ENCODE data around the gene TAOK3.

The TAOK3 gene

GRCh38 chr12:118185602-118186397 is 186.9 kb downstream of the TAOK3 start:
- H3K27ac Mint-ChIP-seq, result peak overlapping the region in 1 of 3 experiments; percentile 49
- no peaks in the 10 kb centered on the region for H3K9me3 Mint-ChIP-seq
- peaks cover 63% of the 10 kb centered on the region for H3K4me1 Mint-ChIP-seq
- H3K4me3 Mint-ChIP-seq, result peak overlapping the region in 1 of 3 experiments; percentile 26
- TF ChIP-seq CTCF (IDR thresholded peaks at IDR 0.05; ENCODE audit: unreplicated experiment in 3 of 3), result no peak
- no peaks in the 10 kb centered on the region for H3K27me3 Mint-ChIP-seq (ENCODE audit: low read depth)
- H3K36me3 Mint-ChIP-seq (ENCODE audit: low read depth), result peaks cover 8% of the 10 kb centered on the region

DNA sequence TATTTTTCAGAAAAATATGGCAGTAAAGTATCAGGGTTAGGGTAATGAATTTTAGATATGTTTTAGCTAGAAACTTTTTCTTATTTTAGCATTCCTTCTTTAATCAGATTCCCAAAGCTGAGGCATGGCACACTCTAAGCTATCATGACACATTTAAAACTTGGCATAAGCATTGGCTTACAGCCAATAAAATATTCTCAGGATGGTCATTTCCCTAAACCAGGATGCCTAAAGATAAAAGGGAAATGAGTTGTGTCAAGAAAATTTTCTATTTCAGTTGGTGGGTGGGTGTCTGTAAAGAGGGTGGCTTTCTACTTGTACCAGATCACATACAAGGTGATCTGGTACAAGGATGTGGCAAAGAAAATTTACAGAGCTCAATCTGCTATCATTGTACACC is 189.0 kb downstream of the TAOK3 start:
- Mint-ChIP-seq H3K4me3 (no peak overlapping the region), H3K27ac (peak overlapping the region in 1 of 3 experiments; percentile 73), H3K27me3 (ENCODE audit: low read depth) (no peaks in the 10 kb centered on the region), H3K4me1 (peaks cover 42% of the 10 kb centered on the region), H3K36me3 (ENCODE audit: low read depth) (peaks cover 13% of the 10 kb centered on the region), H3K9me3 (no peaks in the 10 kb centered on the region)
- TF ChIP-seq CTCF (IDR thresholded peaks at IDR 0.05; ENCODE audit: unreplicated experiment in 3 of 3), result no peak

DNA sequence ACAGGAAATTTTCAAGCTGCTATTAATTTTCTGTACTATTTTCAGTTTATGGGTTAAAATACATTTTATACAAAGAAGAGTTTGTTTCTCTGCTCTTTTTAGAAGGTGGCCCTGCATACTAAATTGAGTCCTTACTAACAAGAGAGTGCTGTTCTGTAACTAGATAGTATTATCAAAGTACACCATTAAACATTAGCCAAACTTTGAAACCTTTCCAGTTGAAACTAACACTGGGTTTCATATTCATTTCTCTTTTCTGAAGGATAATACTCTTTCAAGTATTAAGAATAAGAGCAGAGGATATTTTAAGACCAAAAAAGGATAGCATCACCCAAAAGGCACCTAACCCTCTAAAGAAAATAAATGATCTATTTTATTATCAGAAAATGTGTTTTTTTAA is 189.6 kb downstream of the TAOK3 start:
- no peaks in the 10 kb centered on the region for H3K27me3 Mint-ChIP-seq (ENCODE audit: low read depth)
- peaks cover 36% of the 10 kb centered on the region for H3K4me1 Mint-ChIP-seq
- TF ChIP-seq CTCF (IDR thresholded peaks at IDR 0.05; ENCODE audit: unreplicated experiment in 3 of 3), result no peak
- peak overlapping the region; percentile 19 to 73 (median 20) for H3K27ac Mint-ChIP-seq
- H3K4me3 Mint-ChIP-seq, result no peak overlapping the region
- H3K36me3 Mint-ChIP-seq (ENCODE audit: low read depth), result peaks cover 15% of the 10 kb centered on the region
- no peaks in the 10 kb centered on the region for H3K9me3 Mint-ChIP-seq

DNA sequence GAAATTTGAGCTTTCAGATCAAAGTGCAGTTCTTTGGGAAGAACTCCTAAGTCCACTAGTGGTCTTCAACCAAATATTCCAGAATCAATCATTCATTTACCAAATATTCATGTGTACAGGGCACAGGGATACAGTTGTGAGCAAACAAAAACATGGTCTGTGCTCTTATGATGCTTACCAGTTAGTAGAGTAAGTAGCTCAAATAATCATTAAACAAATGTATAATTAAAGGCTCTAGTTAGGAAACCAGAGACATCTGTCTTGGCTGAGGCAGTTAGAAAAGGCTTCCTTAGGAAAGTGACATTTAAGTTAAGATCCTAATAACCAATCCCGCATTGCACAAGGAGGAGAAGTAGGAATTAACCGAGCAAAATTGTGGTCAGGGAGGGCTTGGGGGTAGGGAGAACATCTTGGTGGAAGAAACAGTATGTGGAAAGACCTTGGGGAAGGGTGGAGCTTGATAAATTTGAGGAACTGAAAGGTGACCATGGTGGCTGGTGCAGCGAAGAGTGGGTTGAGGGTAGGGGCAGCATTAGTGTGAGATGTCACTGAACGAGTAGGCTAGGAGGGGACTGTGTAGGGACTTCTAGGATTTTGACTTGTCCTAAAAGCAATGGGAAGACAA is 196.8 kb downstream of the TAOK3 start:
- H3K27ac Mint-ChIP-seq, result no peak overlapping the region
- H3K9me3 Mint-ChIP-seq, result no peaks in the 10 kb centered on the region
- no peak overlapping the region for H3K4me3 Mint-ChIP-seq
- TF ChIP-seq CTCF (IDR thresholded peaks at IDR 0.05; ENCODE audit: unreplicated experiment in 3 of 3), result no peak
- H3K4me1 Mint-ChIP-seq, result no peaks in the 10 kb centered on the region
- no peaks in the 10 kb centered on the region for H3K27me3 Mint-ChIP-seq (ENCODE audit: low read depth)
- H3K36me3 Mint-ChIP-seq (ENCODE audit: low read depth), result peaks cover 47% of the 10 kb centered on the region

DNA sequence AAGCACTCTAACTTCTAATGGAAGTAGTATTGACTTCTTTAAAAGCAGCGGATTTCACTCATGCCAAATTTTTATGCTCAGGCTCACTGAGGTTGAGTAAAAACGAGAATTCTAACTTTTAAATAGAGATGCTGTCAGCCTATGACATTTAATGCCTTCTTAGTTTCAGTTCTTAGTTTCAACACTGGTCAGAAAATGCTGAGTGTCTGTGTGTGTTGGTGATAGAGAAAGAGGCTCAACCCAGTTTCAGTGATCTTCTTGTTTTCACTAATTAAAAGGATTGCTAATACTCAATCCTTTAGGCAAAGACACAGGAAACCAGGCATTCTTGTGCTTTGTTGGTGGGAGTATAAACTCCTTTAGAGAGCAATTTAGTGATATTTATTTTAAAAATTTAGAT is 205.8 kb downstream of the TAOK3 start:
- Mint-ChIP-seq H3K9me3 (no peaks in the 10 kb centered on the region), H3K36me3 (ENCODE audit: low read depth) (peaks cover 29% of the 10 kb centered on the region), H3K4me3 (no peak overlapping the region), H3K27ac (no peak overlapping the region), H3K27me3 (ENCODE audit: low read depth) (no peaks in the 10 kb centered on the region), H3K4me1 (no peaks in the 10 kb centered on the region)
- TF ChIP-seq CTCF (IDR thresholded peaks at IDR 0.05; ENCODE audit: unreplicated experiment in 3 of 3), result no peak
